Measurements from ENCODE around the gene SASS6.

GRCh38 chr1:100151679-100152078, 18.9 kb upstream of the SASS6 start:
- TF ChIP-seq POLR2A (IDR thresholded peaks at IDR 0.05; ENCODE audit: low read depth, low read length): no peak
- no peak for TF ChIP-seq TAF1 (IDR thresholded peaks at IDR 0.05; ENCODE audit: low read depth, low read length)
- no peak for TF ChIP-seq PAX5 (IDR thresholded peaks at IDR 0.05; ENCODE audit: insufficient read depth, low read length, severe bottlenecking)
- no peak for TF ChIP-seq POLR2AphosphoS5 (IDR thresholded peaks at IDR 0.05; ENCODE audit: low read depth, low read length)
- TF ChIP-seq SPI1 (IDR thresholded peaks at IDR 0.05; ENCODE audit: low read depth, low read length): no peak
